Natural killer cell (primary cell): ENCODE measurements around the gene GLP2R. TPM values are rescaled to one million over a fixed set of nuclear protein-coding genes. Genes with fewer than 3 reads are reported as not detected.

Source experiments
- ATAC-seq, 3 donors: fragments of 150-1000 bp in 2 of 3; fragments of 200-7000 bp in 1 of 3; cut with Tn5 transposase; 1 replicate in 1 of 3; 2 replicates in 2 of 3; pipeline ENCODE4 v1.10.0; 2021; ENCODE audit warnings: mild to moderate bottlenecking in 2 of 3, moderate library complexity in 2 of 3
- DNase-seq, 2 donors: peaks; one replicate each; pipeline versions ENCODE4 v3.0.0 to v3.0.0-alpha.2; 2013 to 2021; ENCODE audit warnings: mixed read lengths in 1 of 2
- H3K27ac ChIP-seq: one replicate; pipeline ENCODE4 v1.5.1; 2013; ENCODE audit warnings: mild to moderate bottlenecking, low read length
- H3K27me3 ChIP-seq: one replicate; pipeline ENCODE4 v1.6.1; 2013; ENCODE audit warnings: low read length; ENCODE audit not compliant: control insufficient read depth, insufficient read depth
- H3K36me3 ChIP-seq: one replicate; pipeline ENCODE4 v1.6.1; 2013; ENCODE audit warnings: low read length; ENCODE audit not compliant: control insufficient read depth, insufficient read depth
- H3K4me1 ChIP-seq: one replicate; pipeline ENCODE4 v1.6.1; 2013; ENCODE audit warnings: low read length; ENCODE audit not compliant: control insufficient read depth, insufficient read depth
- H3K4me3 ChIP-seq: one replicate; pipeline ENCODE4 v1.5.1; 2013; ENCODE audit warnings: low read length
- H3K9me3 ChIP-seq: one replicate; pipeline ENCODE4 v1.6.1; 2013; ENCODE audit warnings: low read length; ENCODE audit not compliant: control insufficient read depth, insufficient read depth
- H3K27ac Mint-ChIP-seq, 2 donors: one replicate each; pipeline ENCODE4 v1.8.0; 2022; ENCODE audit warnings: mild to moderate bottlenecking in 2 of 2, mixed read lengths in 2 of 2, moderate library complexity in 1 of 2
- H3K27me3 Mint-ChIP-seq, 2 donors: one replicate each; pipeline ENCODE4 v1.8.0; 2022; ENCODE audit warnings: low read depth in 2 of 2, mixed read lengths in 2 of 2
- H3K36me3 Mint-ChIP-seq: one replicate; pipeline ENCODE4 v1.8.0; 2022; ENCODE audit warnings: mixed read lengths
- H3K4me1 Mint-ChIP-seq, 2 donors: one replicate each; pipeline ENCODE4 v1.8.0; 2022; ENCODE audit warnings: mixed read lengths in 2 of 2
- H3K4me3 Mint-ChIP-seq: one replicate; pipeline ENCODE4 v1.8.0; 2022; ENCODE audit warnings: mild to moderate bottlenecking, moderate library complexity, mixed read lengths
- H3K9me3 Mint-ChIP-seq, 2 donors: one replicate each; pipeline ENCODE4 v1.8.0; 2022; ENCODE audit warnings: mixed read lengths in 2 of 2
- CTCF ChIP-seq: fragments of 200-600 bp; IDR thresholded peaks from one replicate; pipeline ENCODE4 v1.8.0; 2022; ENCODE audit warnings: antibody characterized with exemption
- WGBS: methylation state at CpG from one replicate; pipeline ENCODE4 v1.1.7; 2013; ENCODE audit warnings: missing lambda C conversion rate; ENCODE audit not compliant: insufficient coverage; 5-methylcytosine and 5-hydroxymethylcytosine counted together
- intact Hi-C: fragments of 100-400 bp; cut with micrococcal nuclease; formaldehyde crosslinking; loops from one replicate; pipeline ENCODE4 v1.14.2; 2022
- total RNA-seq, 4 donors: library from RNA; stranded (reverse); fragments of 120-200 nt in 1 of 4; gene quantifications; one replicate each; pipeline versions ENCODE4 v1.2.3 to v1.2.4, GENCODE V29; 2013 to 2022

GLP2R gene
- total RNA-seq, 3 donors from 2014 or later (not counting 1 experiment from before 2014, with no cell fraction given) = not detected

- intact Hi-C loops = no loop called here
- no CpG with 5 or more reads among the region's 2 CpGs for WGBS
Observed at GRCh38 chr17:9829343-9829742, 3.6 kb downstream of the GLP2R start.

GRCh38 chr17:9830711-9831110, 5.0 kb downstream of the GLP2R start:
- peaks cover 5% of the 10 kb centered on the region for H3K27me3 ChIP-seq
- peaks cover 4 to 27% of the 10 kb centered on the region in 2 donors for H3K27me3 Mint-ChIP-seq
- H3K27ac Mint-ChIP-seq = no peak overlapping the region
- H3K4me1 ChIP-seq = no peaks in the 10 kb centered on the region
- H3K4me3 ChIP-seq = no peak overlapping the region
- H3K27ac ChIP-seq = no peak overlapping the region
- H3K9me3 Mint-ChIP-seq = no peaks in the 10 kb centered on the region
- H3K36me3 ChIP-seq = no peaks in the 10 kb centered on the region
- no peaks in the 10 kb centered on the region for H3K36me3 Mint-ChIP-seq
- 93% methylated on average over 2 of the region's 2 CpGs for WGBS
- no peaks in the 10 kb centered on the region for H3K4me1 Mint-ChIP-seq
- H3K4me3 Mint-ChIP-seq = no peak overlapping the region
- intact Hi-C loops = no loop called here
- ATAC-seq = no peak
- TF ChIP-seq CTCF = no peak
- no peak for DNase-seq
- no peaks in the 10 kb centered on the region for H3K9me3 ChIP-seq

More at GRCh38 chr17:9829343-9829742, 3.6 kb downstream of the GLP2R start:
- Histone ChIP-seq H3K4me3 (no peak overlapping the region), H3K27ac (no peak overlapping the region), H3K36me3 (no peaks in the 10 kb centered on the region), H3K4me1 (no peaks in the 10 kb centered on the region), H3K27me3 (peaks cover 5% of the 10 kb centered on the region), H3K9me3 (no peaks in the 10 kb centered on the region)
- Mint-ChIP-seq H3K27me3 (peaks cover 4 to 27% of the 10 kb centered on the region in 2 donors), H3K4me1 (no peaks in the 10 kb centered on the region), H3K9me3 (no peaks in the 10 kb centered on the region), H3K4me3 (no peak overlapping the region), H3K36me3 (no peaks in the 10 kb centered on the region), H3K27ac (no peak overlapping the region)
- ATAC-seq (no peak), DNase-seq (no peak)
- TF ChIP-seq CTCF = no peak

- intact Hi-C loops = no loop called here
- Mint-ChIP-seq H3K4me3 (no peak overlapping the region), H3K27ac (no peak overlapping the region), H3K27me3 (peaks cover 12 to 29% of the 10 kb centered on the region in 2 donors), H3K9me3 (no peaks in the 10 kb centered on the region), H3K36me3 (no peaks in the 10 kb centered on the region), H3K4me1 (no peaks in the 10 kb centered on the region)
- Histone ChIP-seq H3K36me3 (no peaks in the 10 kb centered on the region), H3K27me3 (peaks cover 5% of the 10 kb centered on the region), H3K4me3 (no peak overlapping the region), H3K4me1 (no peaks in the 10 kb centered on the region), H3K27ac (no peak overlapping the region), H3K9me3 (no peaks in the 10 kb centered on the region)
- no peak for ATAC-seq
- DNase-seq = no peak
- no peak for TF ChIP-seq CTCF
- WGBS = 90% methylated on average over 3 of the region's 4 CpGs
Observed at GRCh38 chr17:9833922-9834321, 8.2 kb downstream of the GLP2R start.
